Measurements from ENCODE around the gene PSME2. TPM values are rescaled to one million over a fixed set of nuclear protein-coding genes. Genes with fewer than 3 reads are reported as not detected.

The PSME2 gene
- total and polyA plus RNA-seq, 9 of the 15 experiments (the other 6 are each of a cell fraction or from before 2014, with no cell fraction given), result 111 to 579 (median 159) TPM

DNA sequence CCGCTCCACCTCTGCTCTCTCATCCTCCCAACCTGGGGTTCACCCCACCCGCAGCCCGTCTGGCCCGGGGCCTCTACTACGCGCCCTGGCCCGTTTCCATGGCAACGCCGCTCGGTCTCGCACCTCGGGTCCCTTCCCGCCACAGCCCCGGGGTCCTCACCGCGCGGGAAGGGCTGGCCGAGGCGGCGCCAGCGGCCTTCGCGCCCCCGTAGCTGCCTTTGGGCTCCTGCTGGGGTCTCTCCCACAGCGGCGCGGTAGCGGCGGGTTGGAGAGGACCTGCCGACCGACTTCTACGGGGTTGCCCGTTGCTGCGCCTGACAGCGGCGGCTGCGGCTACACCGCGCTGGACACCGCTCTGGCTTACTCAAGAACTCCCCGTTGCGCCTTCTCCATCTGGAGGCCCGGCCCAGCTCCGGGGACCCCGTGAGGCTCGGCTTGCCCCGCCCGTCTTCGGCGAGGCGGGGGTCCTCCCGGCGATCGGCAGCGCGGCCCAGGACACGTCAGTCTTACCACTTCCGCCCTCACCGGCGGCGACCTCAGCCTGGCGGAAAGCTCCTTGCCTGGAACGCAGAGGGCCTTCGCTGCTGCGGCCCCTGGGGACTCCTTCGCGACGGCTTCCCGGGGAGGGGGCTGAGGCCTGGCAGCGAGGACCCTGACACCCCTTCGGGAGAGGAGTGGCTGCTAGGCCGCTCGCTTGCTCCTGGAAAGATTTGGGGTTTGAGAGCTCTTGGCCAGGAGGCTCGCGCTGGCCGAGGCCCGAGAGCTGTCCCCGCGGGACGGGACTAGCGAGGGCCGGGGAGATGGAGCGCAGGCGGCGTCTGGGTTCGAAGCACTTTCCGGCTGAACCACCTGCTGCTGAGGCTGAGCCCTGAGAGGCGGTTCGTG is 49.0 kb upstream of the PSME2 start, which contains the start of gene TM9SF1 (continued):
- TF ChIP-seq ZMIZ1 (IDR thresholded peaks at IDR 0.05; ENCODE audit: low read depth in 2 of 2, low read length in 2 of 2) (no peak), MECOM (CRISPR knock-in tag; IDR thresholded peaks at IDR 0.05) (no peak), KLF13 (tag; IDR thresholded peaks at IDR 0.05; ENCODE audit: borderline replicate concordance, low read depth) (no peak), PRPF4 (IDR thresholded peaks at IDR 0.05; ENCODE audit: insufficient read depth, low read depth, low read length, poor library complexity, severe bottlenecking) (no peak), FOXK1 (CRISPR knock-in tag; IDR thresholded peaks at IDR 0.05; ENCODE audit: borderline replicate concordance) (no peak), KDM5B (IDR thresholded peaks at IDR 0.05; ENCODE audit: insufficient replicate concordance, low read depth, low read length) (peak; percentile 51), KAT2B (IDR thresholded peaks at IDR 0.05; ENCODE audit: low read depth, low read length) (no peak), NFYB (IDR thresholded peaks at IDR 0.05; ENCODE audit: extremely low read depth, insufficient read length) (no peak), POLR3G (IDR thresholded peaks at IDR 0.05; ENCODE audit: extremely low read depth, insufficient read length, insufficient replicate concordance) (no peak), TBL1XR1 (IDR thresholded peaks at IDR 0.05; ENCODE audit: low read length in 2 of 2) (no peak), FOXJ3 (CRISPR knock-in tag; IDR thresholded peaks at IDR 0.05) (no peak), MYNN (IDR thresholded peaks at IDR 0.05) (no peak), MYNN (CRISPR knock-in tag; IDR thresholded peaks at IDR 0.05) (no peak), SAP30 (IDR thresholded peaks at IDR 0.05; ENCODE audit: borderline replicate concordance, insufficient read depth, low read depth, low read length, poor library complexity, severe bottlenecking) (peak; percentile 48), ZNF263 (CRISPR knock-in tag; IDR thresholded peaks at IDR 0.05; ENCODE audit: borderline replicate concordance) (peak; percentile 66; the same call in 1 of the 2 replicates)
- TF ChIP-seq, protein P1, sequence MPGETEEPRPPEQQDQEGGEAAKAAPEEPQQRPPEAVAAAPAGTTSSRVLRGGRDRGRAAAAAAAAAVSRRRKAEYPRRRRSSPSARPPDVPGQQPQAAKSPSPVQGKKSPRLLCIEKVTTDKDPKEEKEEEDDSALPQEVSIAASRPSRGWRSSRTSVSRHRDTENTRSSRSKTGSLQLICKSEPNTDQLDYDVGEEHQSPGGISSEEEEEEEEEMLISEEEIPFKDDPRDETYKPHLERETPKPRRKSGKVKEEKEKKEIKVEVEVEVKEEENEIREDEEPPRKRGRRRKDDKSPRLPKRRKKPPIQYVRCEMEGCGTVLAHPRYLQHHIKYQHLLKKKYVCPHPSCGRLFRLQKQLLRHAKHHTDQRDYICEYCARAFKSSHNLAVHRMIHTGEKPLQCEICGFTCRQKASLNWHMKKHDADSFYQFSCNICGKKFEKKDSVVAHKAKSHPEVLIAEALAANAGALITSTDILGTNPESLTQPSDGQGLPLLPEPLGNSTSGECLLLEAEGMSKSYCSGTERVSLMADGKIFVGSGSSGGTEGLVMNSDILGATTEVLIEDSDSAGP (CRISPR knock-in tag; IDR thresholded peaks at IDR 0.05), result no peak
- TF ChIP-seq, protein P2, sequence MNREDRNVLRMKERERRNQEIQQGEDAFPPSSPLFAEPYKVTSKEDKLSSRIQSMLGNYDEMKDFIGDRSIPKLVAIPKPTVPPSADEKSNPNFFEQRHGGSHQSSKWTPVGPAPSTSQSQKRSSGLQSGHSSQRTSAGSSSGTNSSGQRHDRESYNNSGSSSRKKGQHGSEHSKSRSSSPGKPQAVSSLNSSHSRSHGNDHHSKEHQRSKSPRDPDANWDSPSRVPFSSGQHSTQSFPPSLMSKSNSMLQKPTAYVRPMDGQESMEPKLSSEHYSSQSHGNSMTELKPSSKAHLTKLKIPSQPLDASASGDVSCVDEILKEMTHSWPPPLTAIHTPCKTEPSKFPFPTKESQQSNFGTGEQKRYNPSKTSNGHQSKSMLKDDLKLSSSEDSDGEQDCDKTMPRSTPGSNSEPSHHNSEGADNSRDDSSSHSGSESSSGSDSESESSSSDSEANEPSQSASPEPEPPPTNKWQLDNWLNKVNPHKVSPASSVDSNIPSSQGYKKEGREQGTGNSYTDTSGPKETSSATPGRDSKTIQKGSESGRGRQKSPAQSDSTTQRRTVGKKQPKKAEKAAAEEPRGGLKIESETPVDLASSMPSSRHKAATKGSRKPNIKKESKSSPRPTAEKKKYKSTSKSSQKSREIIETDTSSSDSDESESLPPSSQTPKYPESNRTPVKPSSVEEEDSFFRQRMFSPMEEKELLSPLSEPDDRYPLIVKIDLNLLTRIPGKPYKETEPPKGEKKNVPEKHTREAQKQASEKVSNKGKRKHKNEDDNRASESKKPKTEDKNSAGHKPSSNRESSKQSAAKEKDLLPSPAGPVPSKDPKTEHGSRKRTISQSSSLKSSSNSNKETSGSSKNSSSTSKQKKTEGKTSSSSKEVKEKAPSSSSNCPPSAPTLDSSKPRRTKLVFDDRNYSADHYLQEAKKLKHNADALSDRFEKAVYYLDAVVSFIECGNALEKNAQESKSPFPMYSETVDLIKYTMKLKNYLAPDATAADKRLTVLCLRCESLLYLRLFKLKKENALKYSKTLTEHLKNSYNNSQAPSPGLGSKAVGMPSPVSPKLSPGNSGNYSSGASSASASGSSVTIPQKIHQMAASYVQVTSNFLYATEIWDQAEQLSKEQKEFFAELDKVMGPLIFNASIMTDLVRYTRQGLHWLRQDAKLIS (CRISPR knock-in tag; IDR thresholded peaks at IDR 0.05), result peak; percentile 50; the same call in 1 of the 2 replicates

Measured in K562 (cell line).